ENCODE results near the gene MYO16.

- TF ChIP-seq, protein P1, sequence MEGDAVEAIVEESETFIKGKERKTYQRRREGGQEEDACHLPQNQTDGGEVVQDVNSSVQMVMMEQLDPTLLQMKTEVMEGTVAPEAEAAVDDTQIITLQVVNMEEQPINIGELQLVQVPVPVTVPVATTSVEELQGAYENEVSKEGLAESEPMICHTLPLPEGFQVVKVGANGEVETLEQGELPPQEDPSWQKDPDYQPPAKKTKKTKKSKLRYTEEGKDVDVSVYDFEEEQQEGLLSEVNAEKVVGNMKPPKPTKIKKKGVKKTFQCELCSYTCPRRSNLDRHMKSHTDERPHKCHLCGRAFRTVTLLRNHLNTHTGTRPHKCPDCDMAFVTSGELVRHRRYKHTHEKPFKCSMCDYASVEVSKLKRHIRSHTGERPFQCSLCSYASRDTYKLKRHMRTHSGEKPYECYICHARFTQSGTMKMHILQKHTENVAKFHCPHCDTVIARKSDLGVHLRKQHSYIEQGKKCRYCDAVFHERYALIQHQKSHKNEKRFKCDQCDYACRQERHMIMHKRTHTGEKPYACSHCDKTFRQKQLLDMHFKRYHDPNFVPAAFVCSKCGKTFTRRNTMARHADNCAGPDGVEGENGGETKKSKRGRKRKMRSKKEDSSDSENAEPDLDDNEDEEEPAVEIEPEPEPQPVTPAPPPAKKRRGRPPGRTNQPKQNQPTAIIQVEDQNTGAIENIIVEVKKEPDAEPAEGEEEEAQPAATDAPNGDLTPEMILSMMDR (conservative IDR thresholded peaks at IDR 0.05; ENCODE audit: low read length): no peak
- TF ChIP-seq EZH2phosphoT487 (IDR thresholded peaks at IDR 0.05; ENCODE audit: borderline replicate concordance): no peak
Measured at GRCh38 chr13:108834193-108834592, 204.8 kb downstream of the MYO16 start.
